Measurements from ENCODE around the gene ZNF208.

The ZNF208 gene

DNA sequence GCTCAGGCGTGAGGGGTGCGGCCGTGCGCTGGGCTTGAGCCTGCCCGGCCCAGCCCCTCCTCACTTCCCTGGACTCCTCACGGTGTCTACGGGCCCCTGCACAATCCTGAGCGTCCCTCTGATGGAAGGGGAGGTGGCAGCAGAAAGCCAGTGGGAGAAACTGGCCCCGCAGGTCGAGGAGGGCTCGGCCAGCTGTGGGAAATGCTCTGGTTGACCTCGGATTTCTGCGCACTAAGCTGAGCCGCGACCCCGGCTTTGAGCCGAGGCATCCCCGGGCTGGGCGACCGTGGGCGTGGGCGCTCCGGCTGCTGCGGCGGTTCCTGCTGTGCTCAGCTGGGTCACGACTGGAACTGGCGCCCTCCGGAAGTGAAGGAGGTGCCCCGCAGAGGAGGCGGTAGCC, 70.1 kb downstream of the ZNF208 start:
- TF ChIP-seq MYC (IDR thresholded peaks at IDR 0.05; ENCODE audit: low read depth, low read length) (no peak), POLR2A (IDR thresholded peaks at IDR 0.05; ENCODE audit: extremely low read depth, insufficient read length) (no peak)
- TF ChIP-seq, protein P1, sequence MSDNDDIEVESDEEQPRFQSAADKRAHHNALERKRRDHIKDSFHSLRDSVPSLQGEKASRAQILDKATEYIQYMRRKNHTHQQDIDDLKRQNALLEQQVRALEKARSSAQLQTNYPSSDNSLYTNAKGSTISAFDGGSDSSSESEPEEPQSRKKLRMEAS (IDR thresholded peaks at IDR 0.05; ENCODE audit: low read depth, low read length) = no peak
- TF ChIP-seq, protein P2, sequence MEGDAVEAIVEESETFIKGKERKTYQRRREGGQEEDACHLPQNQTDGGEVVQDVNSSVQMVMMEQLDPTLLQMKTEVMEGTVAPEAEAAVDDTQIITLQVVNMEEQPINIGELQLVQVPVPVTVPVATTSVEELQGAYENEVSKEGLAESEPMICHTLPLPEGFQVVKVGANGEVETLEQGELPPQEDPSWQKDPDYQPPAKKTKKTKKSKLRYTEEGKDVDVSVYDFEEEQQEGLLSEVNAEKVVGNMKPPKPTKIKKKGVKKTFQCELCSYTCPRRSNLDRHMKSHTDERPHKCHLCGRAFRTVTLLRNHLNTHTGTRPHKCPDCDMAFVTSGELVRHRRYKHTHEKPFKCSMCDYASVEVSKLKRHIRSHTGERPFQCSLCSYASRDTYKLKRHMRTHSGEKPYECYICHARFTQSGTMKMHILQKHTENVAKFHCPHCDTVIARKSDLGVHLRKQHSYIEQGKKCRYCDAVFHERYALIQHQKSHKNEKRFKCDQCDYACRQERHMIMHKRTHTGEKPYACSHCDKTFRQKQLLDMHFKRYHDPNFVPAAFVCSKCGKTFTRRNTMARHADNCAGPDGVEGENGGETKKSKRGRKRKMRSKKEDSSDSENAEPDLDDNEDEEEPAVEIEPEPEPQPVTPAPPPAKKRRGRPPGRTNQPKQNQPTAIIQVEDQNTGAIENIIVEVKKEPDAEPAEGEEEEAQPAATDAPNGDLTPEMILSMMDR (IDR thresholded peaks at IDR 0.05; ENCODE audit: low read depth, low read length) = no peak
- H3K4me3 ChIP-seq (ENCODE audit: low read depth, low read length) = no peak overlapping the region
- DNase-seq (ENCODE audit: low read depth) = no peak

DNA sequence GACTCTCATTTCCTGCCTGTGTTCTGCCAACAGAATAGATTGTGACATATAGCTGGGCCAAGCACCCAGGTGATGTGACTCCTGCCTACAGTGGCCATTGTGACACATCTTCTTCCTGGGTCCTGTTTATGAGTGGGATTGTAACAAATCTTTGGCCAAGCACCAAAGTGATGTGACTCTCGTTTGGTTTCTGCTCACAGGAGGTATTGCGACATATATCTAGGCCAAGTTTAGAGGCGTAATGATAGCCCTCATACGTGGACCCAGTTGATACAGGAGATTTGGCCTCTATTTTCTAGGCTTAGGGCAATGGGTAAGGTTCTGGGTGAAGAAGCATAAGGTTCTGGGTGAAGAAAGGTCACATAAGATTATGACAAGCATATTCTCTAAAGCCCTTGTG, 76.2 kb downstream of the ZNF208 start:
- no peak for DNase-seq (ENCODE audit: low read depth)
- H3K4me3 ChIP-seq (ENCODE audit: low read depth, low read length) = no peak overlapping the region
- TF ChIP-seq, protein P1 (IDR thresholded peaks at IDR 0.05; ENCODE audit: low read depth, low read length) = no peak
- TF ChIP-seq, protein P2 (IDR thresholded peaks at IDR 0.05; ENCODE audit: low read depth, low read length) = no peak
- TF ChIP-seq MYC (IDR thresholded peaks at IDR 0.05; ENCODE audit: low read depth, low read length) (no peak), POLR2A (IDR thresholded peaks at IDR 0.05; ENCODE audit: extremely low read depth, insufficient read length) (no peak)

DNA sequence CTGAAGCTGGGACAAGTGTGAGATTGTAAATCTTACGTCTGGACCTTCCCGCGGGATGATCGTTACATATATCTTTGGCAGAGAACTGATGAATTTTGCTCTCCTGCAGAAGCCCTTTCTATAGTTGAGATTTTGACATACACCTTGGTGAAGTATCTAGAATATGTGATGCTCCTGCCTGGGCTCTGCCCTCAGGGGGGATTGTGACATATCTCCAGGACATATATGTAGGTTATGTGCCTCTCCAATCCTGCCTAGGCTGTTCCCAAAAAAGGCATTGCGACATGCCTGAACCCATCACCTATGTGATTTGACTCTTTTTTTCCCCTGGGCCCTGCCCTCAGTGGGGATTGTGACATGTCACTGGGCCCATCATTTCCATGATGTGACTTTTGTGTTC, 76.6 kb downstream of the ZNF208 start:
- TF ChIP-seq MYC (IDR thresholded peaks at IDR 0.05; ENCODE audit: low read depth, low read length) = no peak
- TF ChIP-seq, protein P2 (IDR thresholded peaks at IDR 0.05; ENCODE audit: low read depth, low read length) = no peak
- no peak for TF ChIP-seq POLR2A (IDR thresholded peaks at IDR 0.05; ENCODE audit: extremely low read depth, insufficient read length)
- TF ChIP-seq, protein P1 (IDR thresholded peaks at IDR 0.05; ENCODE audit: low read depth, low read length) = no peak
- no peak overlapping the region for H3K4me3 ChIP-seq (ENCODE audit: low read depth, low read length)
- no peak for DNase-seq (ENCODE audit: low read depth)

DNA sequence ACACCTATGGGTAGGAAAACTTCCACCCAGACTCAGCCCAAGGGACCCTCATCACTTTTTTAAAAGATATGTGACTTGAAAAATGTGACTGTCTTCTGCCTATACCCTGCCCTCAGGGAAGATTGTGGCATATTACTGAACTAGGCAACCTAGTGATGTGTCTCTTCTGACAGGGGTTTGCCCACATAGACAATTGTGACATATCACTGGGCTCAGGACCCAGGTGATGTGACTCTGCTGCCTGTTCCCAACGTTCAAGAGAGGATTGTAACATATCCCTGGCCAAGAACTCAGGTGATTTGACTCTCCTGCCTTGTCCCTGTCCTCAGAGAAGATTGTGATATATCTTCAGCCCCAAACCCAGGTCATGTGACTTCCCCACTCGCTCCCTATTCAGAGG, 88.5 kb downstream of the ZNF208 start:
- TF ChIP-seq, protein P2 (IDR thresholded peaks at IDR 0.05; ENCODE audit: low read depth, low read length) = no peak
- no peak for TF ChIP-seq POLR2A (IDR thresholded peaks at IDR 0.05; ENCODE audit: extremely low read depth, insufficient read length)
- TF ChIP-seq, protein P1 (IDR thresholded peaks at IDR 0.05; ENCODE audit: low read depth, low read length) = no peak
- DNase-seq (ENCODE audit: low read depth) = no peak
- H3K4me3 ChIP-seq (ENCODE audit: low read depth, low read length) = no peak overlapping the region

DNA sequence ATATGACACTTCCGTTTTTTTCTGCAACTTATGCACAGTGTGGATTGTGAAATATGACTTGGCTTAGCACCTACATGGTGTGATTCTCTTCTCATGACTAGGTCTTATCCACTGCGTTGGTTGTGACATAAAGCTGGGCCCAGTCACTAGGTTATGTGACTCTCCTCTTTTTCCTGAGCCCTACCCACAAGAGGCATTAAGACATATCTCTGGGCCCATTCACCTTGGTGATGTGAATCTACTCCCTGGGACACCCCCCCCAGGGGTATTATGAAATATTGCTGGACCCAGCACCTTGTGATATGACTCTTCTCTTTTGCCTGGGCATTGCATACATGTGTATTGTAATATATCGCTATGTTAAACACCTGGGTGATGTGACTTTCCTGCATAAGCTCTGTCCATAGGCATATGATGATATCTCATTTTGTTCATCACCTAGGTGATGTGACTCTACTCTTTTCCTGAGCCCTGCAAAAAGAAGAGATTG, 89.0 kb downstream of the ZNF208 start:
- no peak overlapping the region for H3K4me3 ChIP-seq (ENCODE audit: low read depth, low read length)
- no peak for TF ChIP-seq POLR2A (IDR thresholded peaks at IDR 0.05; ENCODE audit: extremely low read depth, insufficient read length)
- TF ChIP-seq, protein P1 (IDR thresholded peaks at IDR 0.05; ENCODE audit: low read depth, low read length) = no peak
- TF ChIP-seq, protein P2 (IDR thresholded peaks at IDR 0.05; ENCODE audit: low read depth, low read length) = no peak
- TF ChIP-seq MYC (IDR thresholded peaks at IDR 0.05; ENCODE audit: low read depth, low read length) = no peak
- DNase-seq (ENCODE audit: low read depth) = peak; percentile 19

All from NB4 (cell line).